IMR-90 (cell line): ENCODE results near the gene TSTD2. TPM values are rescaled to one million over a fixed set of nuclear protein-coding genes. Genes with fewer than 3 reads are reported as not detected.
"Not testable (repeated sequence)": the region's sequence is repeated elsewhere in the genome, so short reads cannot be mapped to it uniquely, and the experiment has no call there.

Experiments used
- ATAC-seq: fragments of 200-7000 bp; cut with Tn5 transposase; 2 replicates; pipeline ENCODE4 v1.9.1; 2020; ENCODE audit warnings: low read depth, mild to moderate bottlenecking, moderate library complexity
- BruUV-seq: library from RNA; stranded (reverse); fragments of 400-500 nt; replicated peaks from 2 replicates; lab custom pipeline; 2021; lab: Mats Ljungman, UMichigan
- CTCF ChIA-PET: fragments of 300-600 bp; formaldehyde crosslinking; extraction: SDS; loops from one replicate; lab custom pipeline; 2021; ENCODE audit warnings: antibody characterized with exemption; lab: Yijun Ruan, JAX
- POLR2A ChIA-PET: fragments of 300-600 bp; sonication (Branson Sonifier 250); formaldehyde crosslinking; loops from one replicate; lab custom pipeline; 2022; ENCODE audit warnings: antibody characterized with exemption; ENCODE audit not compliant: unreplicated experiment; lab: Charles Lee
- DNase-seq: peaks from one replicate; pipeline ENCODE4 v3.0.0; 2013
- H2AFZ ChIP-seq: replicated peaks from 2 replicates; pipeline ENCODE3; 2013; ENCODE audit warnings: low read length, mild to moderate bottlenecking; ENCODE audit not compliant: poor library complexity
- H2AK5ac ChIP-seq: 2 replicates; pipeline ENCODE4 v1.6.1; 2013; ENCODE audit warnings: low read depth, low read length, inconsistent platforms
- H2AK9ac ChIP-seq: replicated peaks from 2 replicates; pipeline ENCODE3; 2013; ENCODE audit warnings: mild to moderate bottlenecking, low read depth, low read length, moderate library complexity; ENCODE audit not compliant: poor library complexity
- H2BK120ac ChIP-seq: 2 replicates; pipeline ENCODE4 v1.6.1; 2013; ENCODE audit warnings: low read depth, low read length, inconsistent platforms
- H2BK15ac ChIP-seq: 3 replicates; pipeline ENCODE4 v1.6.1; 2013; ENCODE audit warnings: low read depth, low read length, inconsistent platforms
- H2BK20ac ChIP-seq: 2 replicates; pipeline ENCODE4 v1.6.1; 2013; ENCODE audit warnings: low read depth, mild to moderate bottlenecking, inconsistent platforms, low read length, moderate library complexity
- H2BK5ac ChIP-seq: 2 replicates; pipeline ENCODE4 v1.6.1; 2013; ENCODE audit warnings: mild to moderate bottlenecking, low read depth, low read length, inconsistent platforms; ENCODE audit not compliant: poor library complexity, severe bottlenecking
- H3K14ac ChIP-seq: replicated peaks from 2 replicates; pipeline ENCODE4 v1.6.1; 2013; ENCODE audit warnings: low read depth, low read length, inconsistent platforms
- H3K18ac ChIP-seq: 2 replicates; pipeline ENCODE4 v1.6.1; 2013; ENCODE audit warnings: low read depth, low read length, control low read depth
- H3K23ac ChIP-seq: 2 replicates; pipeline ENCODE4 v1.6.1; 2013; ENCODE audit warnings: low read depth, low read length, inconsistent platforms
- H3K27ac ChIP-seq: 2 replicates; pipeline ENCODE4 v1.5.1; 2013; ENCODE audit warnings: mild to moderate bottlenecking, control low read depth, low read length; ENCODE audit not compliant: insufficient read depth
- H3K27me3 ChIP-seq: 2 replicates; pipeline ENCODE4 v1.6.1; 2013; ENCODE audit warnings: low read length; ENCODE audit not compliant: control insufficient read depth, insufficient read depth
- H3K36me3 ChIP-seq: 2 replicates; pipeline ENCODE4 v1.6.1; 2013; ENCODE audit warnings: low read length, mixed read lengths; ENCODE audit not compliant: control insufficient read depth, insufficient read depth
- H3K4ac ChIP-seq: 2 replicates; pipeline ENCODE4 v1.6.1; 2013; ENCODE audit warnings: low read depth, low read length, inconsistent platforms
- H3K4me1 ChIP-seq: 2 replicates; pipeline ENCODE4 v1.6.1; 2013; ENCODE audit warnings: low read length, mixed read lengths; ENCODE audit not compliant: control insufficient read depth, insufficient read depth
- H3K4me2 ChIP-seq: 2 replicates; pipeline ENCODE4 v1.6.1; 2013; ENCODE audit warnings: low read depth, mild to moderate bottlenecking, control low read depth, low read length, moderate library complexity
- H3K4me3 ChIP-seq: 2 replicates; pipeline ENCODE4 v1.5.1; 2013; ENCODE audit warnings: low read depth, mild to moderate bottlenecking, control low read depth, low read length, moderate library complexity; ENCODE audit not compliant: insufficient read depth
- H3K56ac ChIP-seq: 2 replicates; pipeline ENCODE4 v1.6.1; 2013; ENCODE audit warnings: low read length, inconsistent platforms; ENCODE audit not compliant: insufficient read depth; ENCODE audit errors: extremely low read depth
- H3K79me1 ChIP-seq, 2 experiments: 2 replicates each; pipeline ENCODE4 v1.6.1; 2013; ENCODE audit warnings: low read length in 2 of 2, inconsistent platforms in 1 of 2, low read depth in 1 of 2
- H3K9ac ChIP-seq: 2 replicates; pipeline ENCODE4 v1.6.1; 2013; ENCODE audit warnings: low read depth, low read length, control low read depth
- H3K9me1 ChIP-seq: 2 replicates; pipeline ENCODE4 v1.6.1; 2013; ENCODE audit warnings: low read length, inconsistent platforms; ENCODE audit not compliant: insufficient read depth
- H3K9me3 ChIP-seq: 2 replicates; pipeline ENCODE4 v1.6.1; 2013; ENCODE audit warnings: low read length; ENCODE audit not compliant: control insufficient read depth, insufficient read depth
- H4K20me1 ChIP-seq: 2 replicates; pipeline ENCODE4 v1.6.1; 2013; ENCODE audit warnings: low read length, inconsistent platforms; ENCODE audit not compliant: insufficient read depth
- H4K5ac ChIP-seq: 2 replicates; pipeline ENCODE4 v1.6.1; 2013; ENCODE audit warnings: mild to moderate bottlenecking, low read depth, low read length, control low read depth
- H4K8ac ChIP-seq, 2 experiments: 2 replicates each; pipeline ENCODE4 v1.6.1; 2013; ENCODE audit warnings: low read depth in 2 of 2, low read length in 2 of 2, control low read depth in 1 of 2, inconsistent platforms in 1 of 2
- H4K91ac ChIP-seq: 2 replicates; pipeline ENCODE4 v1.6.1; 2013; ENCODE audit warnings: low read depth, low read length, inconsistent platforms; ENCODE audit not compliant: insufficient read depth
- CTCF ChIP-seq: conservative IDR thresholded peaks from 2 replicates; pipeline ENCODE4 v1.5.1; 2012; ENCODE audit warnings: mild to moderate bottlenecking, low read depth, low read length, improper control_type of control experiment
- MAZ ChIP-seq: IDR thresholded peaks from 2 replicates; pipeline ENCODE4 v1.6.1; 2012; ENCODE audit warnings: low read depth, mild to moderate bottlenecking, low read length, improper control_type of control experiment, moderate library complexity, borderline replicate concordance
- MXI1 ChIP-seq: IDR thresholded peaks from 2 replicates; pipeline ENCODE4 v1.6.1; 2012; ENCODE audit warnings: low read depth, mild to moderate bottlenecking, low read length, moderate library complexity, borderline replicate concordance
- POLR2A ChIP-seq: IDR thresholded peaks from 2 replicates; pipeline ENCODE4 v1.6.1; 2012; ENCODE audit warnings: mild to moderate bottlenecking, low read depth, low read length
- RCOR1 ChIP-seq: IDR thresholded peaks from 2 replicates; pipeline ENCODE4 v1.6.1; 2012; ENCODE audit warnings: mild to moderate bottlenecking, low read length, improper control_type of control experiment; ENCODE audit not compliant: insufficient replicate concordance
- RFX5 ChIP-seq: IDR thresholded peaks from 2 replicates; pipeline ENCODE4 v1.8.0; 2012; ENCODE audit warnings: low read depth, mild to moderate bottlenecking, low read length, moderate library complexity
- WGBS, 2 experiments: methylation state at CpG; one replicate each; pipeline versions ENCODE4 v1.1.5 to v1.1.7; 2013; ENCODE audit warnings: missing lambda C conversion rate in 2 of 2; ENCODE audit not compliant: insufficient read length in 1 of 2; ENCODE audit errors: extremely low coverage in 2 of 2; 5-methylcytosine and 5-hydroxymethylcytosine counted together
- dilution Hi-C: fragments of 300-500 bp; cut with HindIII; formaldehyde crosslinking; loops from one replicate; pipeline ENCODE4 v1.14.3; 2018; ENCODE audit warnings: low sequenced_read_pairs; ENCODE audit not compliant: unreplicated experiment
- in situ Hi-C: fragments of 300-500 bp; cut with MboI; formaldehyde crosslinking; loops from 3 replicates; pipeline ENCODE4 v1.14.3; 2019; ENCODE audit warnings: low sequenced_read_pairs, inconsistent platforms, mixed read lengths
- intact Hi-C: fragments of 100-400 bp; cut with micrococcal nuclease; formaldehyde crosslinking; loops from 2 replicates; pipeline ENCODE4 v1.10.0; 2022
- polyA plus RNA-seq, 3 experiments: library from polyadenylated mRNA; depleted of rRNA; stranded (reverse); fragments of >200 nt; gene quantifications; 2 replicates each; pipeline ENCODE4 v1.2.3, GENCODE V29; 2012; ENCODE audit warnings: low replicate concordance in 1 of 3
- total RNA-seq: library from RNA; depleted of rRNA; stranded (reverse); fragments of >200 nt; gene quantifications from 2 replicates; pipeline ENCODE4 v1.2.3, GENCODE V29; 2012

Gene TSTD2
- total and polyA plus RNA-seq, 2 of the 4 experiments (the other 2 are of a cell fraction) = 11.2 to 16.3 TPM

GRCh38 chr9:97591535-97591934 lies 41.6 kb downstream of the TSTD2 start:
- Histone ChIP-seq H3K36me3 (peaks cover 2% of the 10 kb centered on the region; the same call in 1 of the 2 replicates), H3K4me1 (no peaks in the 10 kb centered on the region), H3K9me1 (no peaks in the 10 kb centered on the region), H3K56ac (no peak overlapping the region), H3K9ac (no peak overlapping the region), H3K79me1 (no peaks in the 10 kb centered on the region), H2AK5ac (no peak overlapping the region), H4K8ac (no peak overlapping the region), H2BK5ac (no peak overlapping the region), H2BK15ac (no peak overlapping the region), H3K23ac (no peak overlapping the region), H3K9me3 (no peaks in the 10 kb centered on the region), H2AK9ac (no peak overlapping the region), H3K27me3 (no peaks in the 10 kb centered on the region; the same call in 1 of the 2 replicates), H3K4me2 (no peak overlapping the region), H3K4me3 (no peak overlapping the region), H3K18ac (no peak overlapping the region), H2AFZ (no peak overlapping the region), H3K14ac (no peak overlapping the region), H2BK120ac (no peak overlapping the region), H4K91ac (no peak overlapping the region), H3K4ac (no peak overlapping the region), H2BK20ac (no peak overlapping the region), H4K5ac (no peak overlapping the region), H3K27ac (no peak overlapping the region), H4K20me1 (no peaks in the 10 kb centered on the region)
- WGBS, 2 experiments = no CpG with 5 or more reads among the region's 6 CpGs
- ChIA-PET POLR2A (no interaction called here), CTCF (interaction anchor here (0.6 to 3.7 kb wide), 2 partner anchors 62 to 122 kb away, joined by 3 to 17 read pairs; no protein-coding TSS in a partner anchor)
- in situ Hi-C loops (no loop called here), dilution Hi-C loops (no loop called here), intact Hi-C loops (no loop called here)
- no TSS peak for BruUV-seq
- no peak for DNase-seq
- no peak for ATAC-seq
- TF ChIP-seq CTCF = no peak
- TF ChIP-seq MXI1 = no peak
- no peak for TF ChIP-seq MAZ
- no peak for TF ChIP-seq RFX5
- no peak for TF ChIP-seq POLR2A
- TF ChIP-seq RCOR1 = no peak

- H3K27ac ChIP-seq, H3K56ac ChIP-seq, BruUV-seq, H3K27me3 ChIP-seq, H3K9me1 ChIP-seq, H2AFZ ChIP-seq, H2BK120ac ChIP-seq, H3K4ac ChIP-seq, H3K4me3 ChIP-seq, in situ Hi-C loops, H2BK5ac ChIP-seq, DNase-seq, H3K9me3 ChIP-seq, H3K18ac ChIP-seq, H4K8ac ChIP-seq, H3K9ac ChIP-seq, POLR2A ChIA-PET, dilution Hi-C loops, H3K23ac ChIP-seq, H4K91ac ChIP-seq, intact Hi-C loops, H3K4me2 ChIP-seq, H4K20me1 ChIP-seq, H2BK20ac ChIP-seq, H2AK5ac ChIP-seq, H4K5ac ChIP-seq, H2BK15ac ChIP-seq, ATAC-seq, H3K36me3 ChIP-seq, H2AK9ac ChIP-seq, H3K14ac ChIP-seq, H3K79me1 ChIP-seq, H3K4me1 ChIP-seq: not testable (repeated sequence)
- CTCF ChIA-PET = interaction anchor here (1.1 kb wide), 1 partner anchor 12 kb away, joined by 3 read pairs; no protein-coding TSS in a partner anchor
- WGBS, 2 experiments = no CpG with 5 or more reads among the region's 7 CpGs
Observed at GRCh38 chr9:97586909-97587308, 46.3 kb downstream of the TSTD2 start.
